ENCODE measurements around the gene JOSD2.

Gene JOSD2

DNA sequence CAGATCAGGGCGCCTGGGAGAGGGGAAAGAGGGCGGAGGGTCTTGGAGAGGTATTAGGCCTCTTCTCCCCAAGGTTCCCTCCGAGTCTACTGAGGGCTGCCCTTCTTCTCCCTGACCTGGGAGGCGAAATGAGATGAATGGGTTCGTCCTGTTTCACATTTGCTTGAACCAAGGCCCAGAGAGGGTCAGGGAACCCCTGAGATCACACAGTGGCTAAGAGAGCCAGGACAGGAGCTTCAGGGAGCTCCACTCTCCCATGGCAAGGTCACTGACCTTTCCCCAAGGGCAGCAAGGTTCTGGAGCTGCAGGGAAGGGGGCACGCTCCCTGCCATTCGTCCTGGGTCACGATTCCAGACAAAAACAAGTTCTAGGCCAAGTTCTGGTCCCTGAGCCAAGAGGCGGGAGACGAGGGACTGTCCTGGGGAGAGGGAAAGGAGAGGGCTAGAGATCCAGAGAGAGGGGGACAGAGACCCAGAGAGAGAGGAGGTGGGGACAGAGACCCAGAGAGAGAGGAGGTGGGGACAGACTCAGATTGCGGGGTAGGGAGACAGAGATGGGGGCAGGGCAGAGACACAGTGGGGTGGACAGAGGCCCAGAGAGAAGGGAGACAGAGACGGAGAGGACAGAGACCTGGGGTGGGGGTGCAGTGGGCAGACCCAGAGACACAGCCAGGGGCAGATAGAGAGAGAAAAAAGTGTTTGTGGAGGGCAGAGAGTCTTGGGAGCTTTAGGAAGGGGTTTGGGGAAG, 2.2 kb upstream of the JOSD2 start:
- DNase-seq (ENCODE audit: low read depth), result no peak

GRCh38 chr19:50512112-50512998, 1.4 kb upstream of the JOSD2 start:
- no peak for DNase-seq (ENCODE audit: low read depth)

DNA sequence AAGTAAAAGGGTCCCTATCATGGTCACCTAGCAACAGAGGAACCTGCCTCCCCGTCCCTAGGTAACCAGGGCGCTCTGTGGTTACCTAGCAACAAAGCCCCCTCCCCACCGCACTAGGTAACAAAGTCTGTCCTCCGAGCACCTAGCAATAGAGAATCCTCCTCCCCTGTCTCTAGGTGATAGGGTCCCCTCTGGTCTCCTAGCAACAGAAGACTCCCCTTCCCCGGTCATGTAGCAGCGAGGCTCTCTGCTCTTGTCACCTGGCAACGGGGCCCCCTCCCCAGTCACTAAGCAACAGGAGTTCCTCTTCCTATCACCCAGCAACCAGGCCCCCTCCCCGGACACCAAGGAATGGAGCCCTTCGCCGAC, 307 bp downstream of the JOSD2 start:
- DNase-seq (ENCODE audit: low read depth), result no peak

GRCh38 chr19:50510121-50510670, 795 bp downstream of the JOSD2 start:
- no peak for DNase-seq (ENCODE audit: low read depth)

GRCh38 chr19:50509366-50509765, 1.6 kb downstream of the JOSD2 start:
- no peak for DNase-seq (ENCODE audit: low read depth)

DNA sequence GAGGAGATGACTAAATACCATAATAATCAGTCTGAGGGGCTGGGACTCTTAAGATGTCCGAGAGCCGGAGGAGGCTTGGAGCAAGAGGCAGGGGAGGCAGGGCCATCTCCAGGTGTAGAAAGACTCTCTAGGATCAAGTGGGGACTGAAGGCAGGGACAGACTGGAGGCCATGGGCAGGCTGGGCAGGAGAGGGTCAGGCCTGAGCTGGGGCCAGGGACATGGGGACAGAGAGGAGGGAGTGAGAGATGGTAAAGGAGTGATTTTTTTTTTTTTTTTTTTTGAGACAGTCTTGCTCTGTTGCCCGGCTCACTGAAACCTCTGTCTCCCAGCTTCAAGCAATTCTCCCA, 2.2 kb downstream of the JOSD2 start:
- no peak for DNase-seq (ENCODE audit: low read depth)

DNA sequence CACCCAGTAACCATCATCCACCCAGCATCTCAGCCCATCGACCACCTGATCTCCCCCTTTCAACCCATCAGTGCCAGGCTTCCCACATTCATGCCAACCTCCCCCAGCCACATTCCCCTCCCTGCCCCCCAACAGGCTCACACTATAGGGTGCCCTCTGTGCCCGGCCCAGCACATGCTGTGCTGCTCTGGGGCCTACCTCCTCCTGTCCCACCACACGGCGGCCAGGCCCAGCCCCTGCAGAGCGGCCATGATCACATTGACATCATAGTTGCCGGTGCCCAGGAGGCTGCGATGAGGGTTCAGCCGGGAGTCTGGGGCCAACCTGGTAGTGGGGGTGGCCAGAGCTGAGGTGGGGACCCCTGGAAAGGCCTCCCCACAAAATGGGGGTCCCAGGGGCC, 3.6 kb downstream of the JOSD2 start:
- no peak for DNase-seq (ENCODE audit: low read depth)

DNA sequence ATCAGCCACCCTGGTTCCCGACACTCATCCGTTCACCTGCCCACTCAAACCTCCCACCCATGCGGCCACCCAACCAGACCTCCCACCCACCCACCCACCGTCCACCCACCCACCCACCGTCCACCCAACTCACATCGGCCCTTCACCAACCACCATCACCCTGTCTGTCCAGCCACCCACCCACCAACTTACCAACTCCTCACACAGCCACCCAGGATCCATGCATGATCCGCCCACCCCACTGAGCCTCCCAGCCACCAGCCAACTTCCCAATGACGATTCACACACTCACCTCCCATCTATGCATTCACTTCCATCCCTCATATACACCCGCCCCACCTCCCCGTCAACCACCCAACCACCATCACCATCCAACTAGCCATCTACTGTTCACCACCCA, 4.3 kb downstream of the JOSD2 start:
- no peak for DNase-seq (ENCODE audit: low read depth)

DNA sequence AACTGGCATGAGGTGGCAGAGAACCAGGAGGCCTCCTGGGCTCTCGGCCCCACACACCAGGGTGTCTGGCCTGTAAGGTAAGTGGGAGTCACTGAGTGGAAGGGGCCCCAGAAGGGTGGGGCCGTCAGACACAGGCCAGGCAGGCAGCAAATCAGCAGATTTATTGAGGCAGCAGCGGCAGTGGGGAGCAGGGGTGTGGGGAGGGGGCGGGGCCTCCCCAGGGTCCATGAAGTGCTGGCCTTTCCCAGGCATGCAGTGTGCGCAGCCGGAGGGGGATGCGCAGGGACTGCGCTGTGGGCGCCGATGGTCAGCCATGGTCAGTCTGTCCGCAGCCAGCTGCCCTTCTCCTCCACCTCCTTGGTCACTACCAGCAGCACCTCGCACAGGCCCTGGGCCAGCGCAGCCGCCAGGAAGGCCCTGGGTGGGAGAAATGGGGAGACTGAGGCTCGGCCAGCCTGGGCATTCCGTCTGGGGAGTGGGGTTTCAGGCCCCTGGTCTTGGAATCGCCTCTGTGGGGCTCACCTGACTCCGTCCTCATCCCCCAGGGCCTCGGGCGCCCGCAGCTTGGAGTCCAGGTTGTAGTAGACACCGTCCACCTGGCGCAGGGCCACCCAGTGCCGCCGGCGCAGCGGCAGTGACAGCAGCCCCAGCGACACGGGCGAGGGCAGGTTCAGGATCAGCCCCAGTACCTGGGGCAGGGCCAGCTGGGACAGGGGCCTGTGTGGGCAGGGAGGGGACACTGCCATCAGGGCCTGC, 5.0 kb downstream of the JOSD2 start:
- DNase-seq (ENCODE audit: low read depth), result no peak

DNA sequence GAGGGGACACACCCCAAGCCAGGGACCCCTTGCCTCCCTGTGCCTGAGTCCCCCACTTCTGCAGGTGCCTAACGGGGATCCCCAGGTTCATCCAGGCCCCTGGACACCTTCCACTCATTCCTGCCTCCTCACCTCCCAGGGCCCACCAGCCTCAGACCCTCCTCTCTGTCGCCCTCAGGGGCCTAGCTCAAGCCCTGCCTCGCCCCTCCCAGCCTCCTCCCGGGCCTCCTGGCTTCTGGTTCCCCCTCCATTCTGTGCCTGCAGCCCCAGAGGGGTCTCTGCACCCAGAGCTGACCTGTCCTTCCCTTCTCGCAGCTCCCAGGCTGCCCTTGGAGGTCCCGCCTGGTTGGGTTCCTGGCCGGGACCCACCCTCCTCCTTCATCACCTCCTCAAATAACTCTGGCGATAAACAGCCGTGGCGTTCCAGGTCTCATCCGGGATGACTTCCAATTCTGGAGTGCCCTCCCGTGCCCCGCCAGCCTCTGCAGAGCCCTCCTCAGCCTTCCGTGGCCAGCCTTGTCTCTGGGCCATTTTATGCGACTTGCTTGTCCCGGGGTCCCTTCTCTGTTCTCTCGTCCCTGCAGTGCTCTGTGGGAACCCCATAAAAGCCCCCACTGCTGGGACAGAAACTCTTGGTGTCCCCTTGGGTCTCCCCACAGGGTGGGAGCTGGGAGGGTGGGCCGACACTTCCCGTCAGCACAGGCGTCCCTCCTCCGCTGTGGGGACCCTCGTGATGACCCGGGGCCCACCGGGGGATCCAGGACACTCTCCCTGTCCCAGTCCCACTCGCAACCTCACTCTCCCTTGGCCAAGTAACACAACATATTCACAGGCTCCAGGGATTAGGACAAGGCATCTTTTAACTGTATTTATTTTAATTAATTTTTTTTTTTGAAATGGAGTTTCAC, 9.2 kb downstream of the JOSD2 start:
- DNase-seq (ENCODE audit: low read depth), result no peak

- no peak for DNase-seq (ENCODE audit: low read depth)
These were observed 9.8 kb downstream of the JOSD2 start for GRCh38 chr19:50501186-50501567.

- DNase-seq (ENCODE audit: low read depth), result no peak
These were observed 10.2 kb downstream of the JOSD2 start for GRCh38 chr19:50500753-50501151.

DNA sequence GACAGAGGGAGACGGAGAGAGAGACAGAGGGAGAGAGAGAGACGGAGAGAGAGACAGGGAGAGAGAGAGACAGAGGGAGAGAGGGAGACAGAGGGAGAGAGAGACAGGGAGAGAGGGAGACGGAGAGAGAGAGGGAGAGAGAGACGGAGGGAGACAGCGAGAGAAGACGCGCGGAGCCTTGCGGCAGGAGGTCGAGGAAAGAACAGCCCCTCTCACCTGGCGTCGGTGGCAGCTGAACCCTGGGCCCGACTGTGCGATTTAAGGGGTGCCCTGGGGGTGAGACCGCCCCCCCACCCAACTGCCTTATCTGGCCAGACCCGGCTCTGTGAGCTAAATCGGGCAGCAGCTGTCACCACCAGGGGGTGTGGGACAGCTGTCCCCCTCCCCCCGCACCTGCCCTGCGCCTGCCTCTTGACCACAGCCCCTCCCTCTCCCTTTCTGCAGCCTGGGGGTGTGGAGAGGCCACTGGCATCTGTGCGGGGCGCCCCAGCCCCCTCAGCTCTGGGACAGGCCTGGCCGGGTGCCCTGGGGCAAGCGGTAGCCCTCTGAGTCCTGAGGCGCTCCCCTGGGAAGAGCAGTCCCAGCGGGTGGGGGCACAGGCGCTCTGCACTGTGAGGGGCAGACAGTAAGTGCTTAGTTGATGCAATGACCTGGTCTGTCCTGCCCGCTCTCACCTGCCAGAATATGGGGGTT, 10.8 kb downstream of the JOSD2 start:
- DNase-seq (ENCODE audit: low read depth), result no peak

- DNase-seq (ENCODE audit: low read depth), result no peak
These were observed 12.6 kb downstream of the JOSD2 start for GRCh38 chr19:50498219-50499056.

DNA sequence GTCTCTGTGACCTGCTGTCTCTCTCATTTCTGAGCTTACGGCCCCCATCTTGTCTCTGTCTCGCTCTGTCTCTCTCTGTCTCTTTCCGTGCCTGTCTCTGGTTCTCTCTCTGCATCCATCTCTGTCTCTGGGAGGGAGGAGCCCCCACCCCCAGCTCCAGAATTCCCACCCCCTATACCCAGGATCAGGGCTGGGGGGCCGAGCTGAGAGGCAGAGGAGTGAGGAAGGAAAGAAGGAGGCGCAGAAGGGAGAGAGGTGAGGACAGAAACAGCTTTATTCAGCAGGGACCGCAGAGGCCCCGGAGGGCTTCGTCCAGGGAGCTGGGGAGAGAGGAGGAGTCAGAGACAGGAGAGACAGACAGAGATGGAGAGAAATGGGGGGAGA, 14.0 kb downstream of the JOSD2 start:
- no peak for DNase-seq (ENCODE audit: low read depth)

- no peak for DNase-seq (ENCODE audit: low read depth)
These were observed 14.6 kb downstream of the JOSD2 start for GRCh38 chr19:50496189-50497021.

- DNase-seq (ENCODE audit: low read depth), result no peak
These were observed 15.9 kb downstream of the JOSD2 start for GRCh38 chr19:50495020-50495531.

DNA sequence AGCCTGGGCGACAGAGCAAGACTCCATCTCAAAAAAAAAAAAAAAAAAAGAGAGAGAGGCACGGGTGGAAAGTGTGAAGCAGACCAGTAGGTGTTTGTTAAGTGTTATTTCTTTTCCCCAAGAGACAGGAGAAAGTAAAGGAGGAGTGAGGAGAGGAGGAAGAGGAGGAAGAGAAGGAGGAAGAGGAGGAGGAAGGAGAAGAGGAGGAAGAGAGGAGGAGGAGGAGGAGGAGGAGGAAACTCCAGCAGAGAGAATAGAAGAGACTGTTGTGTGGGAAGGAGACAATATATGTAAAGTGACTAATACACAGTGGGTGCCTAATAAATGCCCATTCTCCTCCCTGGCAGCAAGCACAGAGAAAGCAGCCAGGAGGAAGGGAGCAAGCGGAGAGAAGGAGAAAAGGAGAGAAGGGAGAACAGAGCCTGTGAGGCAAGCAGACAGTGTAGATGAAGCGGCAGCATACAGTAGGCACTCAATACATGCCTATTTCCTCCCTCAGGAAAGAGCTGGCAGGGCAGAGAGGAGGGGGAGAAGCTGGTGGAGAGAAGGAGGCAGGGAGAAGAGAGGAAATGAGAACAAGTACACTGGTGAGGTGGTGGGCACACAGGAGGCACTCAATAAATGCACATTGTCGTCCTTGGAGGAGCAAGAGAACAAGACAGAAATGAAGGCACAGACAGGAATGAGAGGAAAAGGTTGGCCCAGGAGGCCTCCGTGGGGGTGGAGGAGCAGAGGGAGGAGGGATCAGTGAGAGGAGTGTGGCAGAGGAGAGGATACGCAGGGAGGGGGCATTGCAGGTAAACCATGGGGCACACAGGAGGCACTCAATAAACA, 16.6 kb downstream of the JOSD2 start:
- no peak for DNase-seq (ENCODE audit: low read depth)

All from stimulated activated CD8-positive, alpha-beta memory T cell treated with anti-CD3 and anti-CD28 coated beads, Interleukin-4, amount 100 ng/mL, for 24 hours (primary cell).